Hematopoietic multipotent progenitor cell treated with erythropoietin and hydrocortisone succinate and interleukin-3 and kit ligand, for 17 days (in vitro differentiated cells): Measurements from ENCODE around the gene HSD3B7.

Experiments
- DNase-seq: peaks from one replicate; pipeline ENCODE4 v3.0.0-alpha.2; 2015; ENCODE audit warnings: low spot score

Gene HSD3B7

GRCh38 chr16:30983898-30984610 is 953 bp upstream of the HSD3B7 start:
- no peak for DNase-seq

DNA sequence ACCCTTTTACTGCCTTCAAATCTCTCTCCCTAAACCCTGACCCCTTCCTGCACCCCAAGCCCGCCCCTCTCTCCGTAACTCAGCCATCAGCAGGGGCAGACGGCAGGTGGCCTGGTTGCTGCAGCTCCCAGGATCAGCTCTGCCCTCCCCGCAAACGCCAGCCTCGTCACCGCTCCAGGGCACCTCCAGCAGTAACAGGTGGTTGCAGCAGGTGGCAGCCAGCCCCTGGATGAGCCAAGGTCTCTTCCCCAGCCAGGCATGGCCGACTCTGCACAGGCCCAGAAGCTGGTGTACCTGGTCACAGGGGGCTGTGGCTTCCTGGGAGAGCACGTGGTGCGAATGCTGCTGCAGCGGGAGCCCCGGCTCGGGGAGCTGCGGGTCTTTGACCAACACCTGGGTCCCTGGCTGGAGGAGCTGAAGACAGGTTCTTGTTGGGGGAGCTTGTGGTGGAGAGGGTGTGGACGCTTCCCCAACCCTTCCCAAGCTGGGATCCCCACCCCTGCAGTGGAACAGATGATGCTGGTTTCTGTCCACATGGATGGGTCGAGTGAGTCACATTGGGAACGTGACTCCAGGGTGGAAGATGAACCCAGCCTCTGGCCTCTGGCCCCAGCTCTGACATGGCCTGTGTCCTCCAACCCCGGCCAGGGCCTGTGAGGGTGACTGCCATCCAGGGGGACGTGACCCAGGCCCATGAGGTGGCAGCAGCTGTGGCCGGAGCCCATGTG is 558 bp downstream of the HSD3B7 start:
- no peak for DNase-seq

DNA sequence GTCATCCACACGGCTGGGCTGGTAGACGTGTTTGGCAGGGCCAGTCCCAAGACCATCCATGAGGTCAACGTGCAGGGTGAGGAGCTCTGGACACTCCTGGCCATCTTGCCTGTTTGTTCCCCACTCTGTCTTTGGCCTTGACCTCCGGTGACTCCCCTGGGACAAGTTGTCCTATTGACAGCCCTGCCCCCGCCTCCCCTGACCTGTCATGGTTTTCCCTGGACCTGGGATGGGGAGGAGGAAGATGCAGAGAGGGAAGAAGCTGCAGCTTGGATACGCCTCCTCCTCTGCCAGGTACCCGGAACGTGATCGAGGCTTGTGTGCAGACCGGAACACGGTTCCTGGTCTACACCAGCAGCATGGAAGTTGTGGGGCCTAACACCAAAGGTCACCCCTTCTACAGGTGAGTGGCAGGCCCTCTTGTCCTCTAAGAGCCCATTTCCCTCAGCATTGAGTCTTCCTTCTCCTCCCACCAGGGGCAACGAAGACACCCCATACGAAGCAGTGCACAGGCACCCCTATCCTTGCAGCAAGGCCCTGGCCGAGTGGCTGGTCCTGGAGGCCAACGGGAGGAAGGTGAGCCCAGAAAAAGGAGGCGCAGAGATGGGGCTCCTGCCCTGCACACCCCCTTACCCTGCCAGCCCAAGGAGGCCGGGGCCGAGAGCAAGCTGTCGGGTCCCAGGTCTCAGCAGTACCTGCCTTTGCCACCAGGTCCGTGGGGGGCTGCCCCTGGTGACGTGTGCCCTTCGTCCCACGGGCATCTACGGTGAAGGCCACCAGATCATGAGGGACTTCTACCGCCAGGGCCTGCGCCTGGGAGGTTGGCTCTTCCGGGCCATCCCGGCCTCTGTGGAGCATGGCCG is 1.4 kb downstream of the HSD3B7 start:
- DNase-seq: no peak

GRCh38 chr16:30987581-30988190 is 2.7 kb downstream of the HSD3B7 start:
- no peak for DNase-seq

DNA sequence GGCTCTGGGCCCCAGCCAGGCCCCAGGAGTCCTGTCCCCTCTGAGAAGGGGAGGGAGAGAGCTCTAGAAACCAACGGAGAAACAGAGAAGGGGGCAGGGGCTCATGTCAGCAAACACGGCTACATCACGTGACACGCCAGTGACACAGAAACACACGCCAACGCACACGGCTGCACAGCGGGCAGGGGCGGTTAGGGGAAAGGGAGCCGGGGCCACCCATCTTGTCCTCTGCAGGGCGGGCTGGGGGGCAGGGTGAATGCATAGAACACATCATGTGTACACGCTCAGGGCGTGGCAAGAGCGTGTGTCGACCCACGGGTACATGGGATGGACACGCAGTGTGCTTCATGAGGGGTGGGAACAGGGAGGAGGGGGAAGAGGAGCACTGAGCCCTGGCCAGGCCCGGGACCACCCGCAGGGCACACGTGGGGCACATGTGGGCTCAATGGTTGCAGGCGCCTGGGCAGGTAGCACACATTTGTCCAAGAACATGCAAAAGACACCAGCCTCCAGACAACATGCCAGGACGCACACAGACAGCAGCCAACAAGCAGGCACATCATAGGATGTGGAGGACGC is 4.6 kb downstream of the HSD3B7 start:
- no peak for DNase-seq

GRCh38 chr16:30990105-30990504 is 5.1 kb downstream of the HSD3B7 start:
- no peak for DNase-seq

- no peak for DNase-seq
These were observed 6.0 kb downstream of the HSD3B7 start for GRCh38 chr16:30991052-30991451.

DNA sequence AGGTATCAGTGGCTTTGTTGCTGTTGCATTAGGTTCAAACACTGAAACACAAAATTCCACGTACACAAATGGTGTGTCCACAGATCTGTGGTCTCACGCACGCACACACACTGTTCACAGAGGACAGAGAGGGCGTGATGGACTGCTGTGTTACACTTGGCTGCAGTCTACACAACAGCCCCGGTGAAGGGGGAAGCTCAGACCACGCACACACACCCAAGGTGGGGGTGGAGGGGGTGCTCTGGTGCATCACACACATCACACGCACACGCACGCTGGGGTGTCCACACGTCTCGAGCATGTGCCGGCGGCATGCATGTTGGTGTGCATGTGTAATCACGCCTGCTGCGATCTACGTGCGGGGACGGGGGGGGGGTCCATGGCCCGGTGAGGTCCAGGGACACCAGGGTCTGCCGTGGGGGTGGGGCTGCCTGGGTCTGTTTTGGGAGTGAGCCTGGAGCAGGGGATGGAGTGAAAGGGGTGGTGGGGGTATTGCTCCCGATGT is 7.3 kb downstream of the HSD3B7 start:
- no peak for DNase-seq

DNA sequence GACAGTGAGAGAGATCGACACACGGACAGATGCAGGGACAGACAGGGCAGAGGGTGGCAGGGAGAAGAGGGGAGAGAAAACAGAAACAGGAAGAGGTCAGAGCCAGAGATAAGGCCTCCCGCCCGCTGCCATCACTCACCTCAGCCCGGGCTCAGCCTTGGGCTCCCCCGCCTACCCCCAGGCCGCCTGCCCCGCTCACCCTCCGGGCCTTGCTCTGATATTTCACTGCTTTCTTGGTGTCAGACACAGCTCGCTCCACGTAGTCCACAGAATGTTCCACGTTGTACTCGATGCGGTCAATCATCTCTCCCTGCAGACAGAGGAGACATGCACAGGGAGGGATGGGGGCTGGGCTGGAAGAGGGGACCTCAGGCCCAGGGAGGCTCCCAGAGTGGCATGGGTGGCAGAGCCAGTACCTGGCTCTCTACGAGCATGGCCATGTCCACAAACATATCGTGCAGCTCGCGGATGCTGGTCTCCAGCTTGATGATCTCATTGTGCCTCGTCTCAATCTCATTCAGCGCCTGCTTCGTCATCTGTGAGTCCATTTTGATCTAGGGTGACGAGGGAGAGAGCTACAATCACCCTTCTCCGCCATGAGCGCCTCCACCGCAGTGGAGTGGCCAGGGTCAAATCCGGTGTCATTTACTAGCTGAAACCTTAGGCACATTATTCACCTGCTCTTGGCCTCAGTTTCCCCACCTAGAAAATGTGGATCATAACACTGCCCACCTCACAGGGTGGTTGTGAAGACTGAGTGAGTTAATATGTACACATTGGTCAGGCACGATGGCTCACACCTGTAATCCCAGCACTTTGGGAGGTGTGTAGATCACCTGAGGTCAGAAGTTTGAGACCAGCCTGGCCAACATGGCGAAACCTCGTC is 8.2 kb downstream of the HSD3B7 start:
- DNase-seq: no peak

GRCh38 chr16:30995927-30996323 is 10.9 kb downstream of the HSD3B7 start:
- no peak for DNase-seq

GRCh38 chr16:30996324-30996984 is 11.4 kb downstream of the HSD3B7 start:
- no peak for DNase-seq

GRCh38 chr16:30996985-30997724 is 12.1 kb downstream of the HSD3B7 start:
- DNase-seq: peak; percentile 81

- DNase-seq: no peak
These were observed 13.0 kb downstream of the HSD3B7 start for GRCh38 chr16:30997725-30998711.

- DNase-seq: no peak
These were observed 14.1 kb downstream of the HSD3B7 start for GRCh38 chr16:30998852-30999761.

DNA sequence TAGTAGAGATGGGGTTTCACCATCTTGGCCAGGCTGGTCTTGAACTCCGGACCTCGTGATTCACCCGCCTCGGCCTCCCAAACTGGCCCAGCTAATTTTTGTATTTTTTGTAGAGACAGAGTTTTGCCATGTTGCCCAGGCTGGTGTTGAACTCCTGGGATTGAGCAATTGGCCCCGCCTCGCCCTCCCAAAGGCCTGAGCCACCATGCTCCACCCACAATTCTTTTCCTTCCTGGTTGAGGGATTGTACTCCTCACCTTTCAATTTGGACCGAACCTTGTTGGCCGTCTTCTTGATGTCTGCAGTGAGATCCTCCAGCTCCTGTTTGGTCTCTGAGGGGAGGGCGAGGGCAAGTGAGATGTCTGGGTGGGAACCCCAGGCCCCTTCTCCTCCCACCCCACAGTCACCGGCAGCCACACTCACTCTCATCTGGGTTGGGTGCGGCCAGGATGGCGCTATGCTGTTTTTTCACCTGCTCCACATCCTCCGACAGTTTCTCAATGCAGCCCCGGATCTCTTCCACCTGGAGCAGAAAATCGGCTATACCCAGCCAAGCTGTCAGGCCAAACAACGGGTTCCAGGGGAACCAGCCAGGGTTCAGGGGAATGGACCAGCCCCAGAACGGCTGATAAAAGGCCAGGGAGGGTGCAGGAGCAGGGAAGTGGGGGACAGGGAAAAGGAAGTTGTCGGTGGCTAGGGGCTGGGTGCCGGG is 15.8 kb downstream of the HSD3B7 start:
- no peak for DNase-seq

DNA sequence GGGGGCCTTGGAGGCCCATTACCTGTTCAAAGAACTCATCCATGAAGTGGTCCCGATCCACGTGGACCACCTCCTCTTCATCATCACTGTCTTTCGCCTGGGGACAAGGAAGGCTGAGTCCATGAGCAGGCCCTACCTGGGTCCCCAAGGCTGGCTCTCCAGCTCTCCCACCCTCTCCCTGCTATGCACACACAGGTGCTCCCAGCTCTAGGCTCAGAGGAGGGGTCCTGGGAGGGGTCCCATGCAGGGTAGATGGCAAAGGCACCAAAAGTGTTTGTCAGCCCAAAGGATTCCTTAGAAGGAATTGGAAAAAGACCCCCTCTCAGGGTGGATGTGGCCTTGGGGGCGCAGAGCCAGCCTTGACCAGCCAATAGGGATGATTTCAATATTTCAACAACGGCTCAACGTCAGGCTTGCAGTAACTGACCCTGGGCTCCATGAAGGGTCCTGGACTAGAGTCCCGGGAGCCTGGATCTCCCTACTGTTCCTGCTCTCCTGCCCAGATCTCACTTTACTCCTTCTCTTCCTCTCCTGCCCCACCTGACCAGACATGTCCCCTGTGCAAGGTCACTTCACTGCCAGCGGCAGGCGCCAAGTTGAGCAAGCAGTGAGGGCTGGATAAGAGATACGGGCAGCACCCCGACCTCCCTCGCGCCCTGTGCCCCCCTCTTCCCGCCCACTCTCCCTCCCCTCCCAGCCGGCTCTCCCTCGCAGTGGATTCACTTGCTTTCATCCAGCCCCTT is 16.7 kb downstream of the HSD3B7 start:
- peak; percentile 16 for DNase-seq
